Mammary epithelial cell (primary cell): ENCODE results near the gene POMT2.

Experiments used
- CTCF ChIP-seq, 2 donors: IDR thresholded peaks in 1 of 2; conservative IDR thresholded peaks in 1 of 2; 2 replicates each; pipeline ENCODE4 v1.5.1; 2011 to 2012; ENCODE audit warnings: inconsistent platforms in 2 of 2, low read length in 2 of 2, mild to moderate bottlenecking in 2 of 2, control low read depth in 1 of 2, low read depth in 1 of 2; ENCODE audit not compliant: insufficient read depth in 1 of 2; ENCODE audit errors: extremely low read depth in 1 of 2
- EZH2 ChIP-seq: IDR thresholded peaks from 2 replicates; pipeline ENCODE4 v1.6.1; 2012; ENCODE audit warnings: low read length, inconsistent platforms, borderline replicate concordance

- no peak for TF ChIP-seq CTCF (conservative IDR thresholded peaks at IDR 0.05 in 1 of 2, IDR thresholded peaks at IDR 0.05 in 1 of 2; ENCODE audit: extremely low read depth in 1 of 2, insufficient read depth in 1 of 2, low read depth in 1 of 2, low read length in 2 of 2)
- TF ChIP-seq EZH2 = no peak
Measured at GRCh38 chr14:77265187-77265515, 55.5 kb downstream of the POMT2 start.
